Calu3 (cell line): Measurements from ENCODE around the gene AXIN2. TPM values are rescaled to one million over a fixed set of nuclear protein-coding genes. Genes with fewer than 3 reads are reported as not detected.
"Not testable (repeated sequence)": the region's sequence is repeated elsewhere in the genome, so short reads cannot be mapped to it uniquely, and the experiment has no call there.

Experiments
- BruUV-seq: library from RNA; stranded (reverse); fragments of 400-500 nt; replicated peaks from 2 replicates; lab custom pipeline; 2021; lab: Mats Ljungman, UMichigan
- CTCF ChIA-PET: fragments of 300-600 bp; sonication (Branson Sonifier 250); formaldehyde crosslinking; loops from one replicate; lab custom pipeline; 2022; ENCODE audit warnings: antibody characterized with exemption; lab: Charles Lee
- DNase-seq: peaks from one replicate; pipeline ENCODE4 v3.0.0; 2022
- H3K27ac Mint-ChIP-seq: one replicate; pipeline ENCODE4 v1.8.0; 2022; ENCODE audit warnings: mixed read lengths; ENCODE audit not compliant: unreplicated experiment
- H3K27me3 Mint-ChIP-seq: one replicate; pipeline ENCODE4 v1.8.0; 2022; ENCODE audit warnings: mixed read lengths; ENCODE audit not compliant: unreplicated experiment
- H3K36me3 Mint-ChIP-seq: one replicate; pipeline ENCODE4 v1.8.0; 2022; ENCODE audit warnings: mild to moderate bottlenecking, moderate library complexity, mixed read lengths; ENCODE audit not compliant: insufficient read depth, unreplicated experiment
- H3K4me1 Mint-ChIP-seq: one replicate; pipeline ENCODE4 v1.8.0; 2022; ENCODE audit warnings: mild to moderate bottlenecking, low read depth, mixed read lengths; ENCODE audit not compliant: unreplicated experiment
- H3K4me3 Mint-ChIP-seq: one replicate; pipeline ENCODE4 v1.8.0; 2022; ENCODE audit warnings: mild to moderate bottlenecking, low read depth, moderate library complexity, mixed read lengths; ENCODE audit not compliant: unreplicated experiment
- H3K9me3 Mint-ChIP-seq: one replicate; pipeline ENCODE4 v1.8.0; 2022; ENCODE audit warnings: low read depth, mixed read lengths; ENCODE audit not compliant: unreplicated experiment
- CTCF ChIP-seq: fragments of 200-600 bp; IDR thresholded peaks from one replicate; pipeline ENCODE4 v1.8.0; 2022; ENCODE audit warnings: antibody characterized with exemption; ENCODE audit not compliant: unreplicated experiment
- intact Hi-C: fragments of 100-400 bp; cut with micrococcal nuclease; formaldehyde crosslinking; loops from one replicate; pipeline ENCODE4 v1.10.0; 2022; ENCODE audit not compliant: unreplicated experiment
- total RNA-seq: library from RNA; stranded (reverse); gene quantifications from 2 replicates; pipeline ENCODE4 v1.2.3, GENCODE V29; 2022

Gene AXIN2
- total RNA-seq, 1 experiment from 2014 or later = 0.45 TPM

GRCh38 chr17:65527857-65528591 is 33.4 kb downstream of the AXIN2 start:
- CTCF ChIA-PET = no interaction called here
- Mint-ChIP-seq H3K27ac (no peak overlapping the region), H3K27me3 (no peaks in the 10 kb centered on the region), H3K36me3 (no peaks in the 10 kb centered on the region), H3K4me1 (no peaks in the 10 kb centered on the region), H3K9me3 (no peaks in the 10 kb centered on the region), H3K4me3 (no peak overlapping the region)
- intact Hi-C loops = no loop called here
- no peak for DNase-seq
- BruUV-seq = no TSS peak
- no peak for TF ChIP-seq CTCF

GRCh38 chr17:65527381-65527780 is 34.1 kb downstream of the AXIN2 start:
- Mint-ChIP-seq H3K36me3 (no peaks in the 10 kb centered on the region), H3K4me1 (no peaks in the 10 kb centered on the region), H3K4me3 (no peak overlapping the region), H3K27me3 (no peaks in the 10 kb centered on the region), H3K27ac (no peak overlapping the region), H3K9me3 (no peaks in the 10 kb centered on the region)
- DNase-seq = no peak
- no TSS peak for BruUV-seq
- TF ChIP-seq CTCF = no peak
- CTCF ChIA-PET = no interaction called here
- intact Hi-C loops = no loop called here

GRCh38 chr17:65526854-65527253 is 34.6 kb downstream of the AXIN2 start:
- H3K36me3 Mint-ChIP-seq, H3K4me3 Mint-ChIP-seq, DNase-seq, BruUV-seq, H3K9me3 Mint-ChIP-seq, CTCF ChIA-PET, H3K27me3 Mint-ChIP-seq, H3K27ac Mint-ChIP-seq, H3K4me1 Mint-ChIP-seq, intact Hi-C loops: not testable (repeated sequence)

- no peak overlapping the region for H3K4me3 Mint-ChIP-seq
- H3K27ac Mint-ChIP-seq = no peak overlapping the region
- no peak for DNase-seq
- no peaks in the 10 kb centered on the region for H3K4me1 Mint-ChIP-seq
- TF ChIP-seq CTCF = no peak
- CTCF ChIA-PET = interaction anchor here (0.6 kb wide), 1 partner anchor 308 kb away, joined by 3 read pairs; no protein-coding TSS in a partner anchor
- no TSS peak for BruUV-seq
- H3K27me3 Mint-ChIP-seq = no peaks in the 10 kb centered on the region
- no peaks in the 10 kb centered on the region for H3K9me3 Mint-ChIP-seq
- no peaks in the 10 kb centered on the region for H3K36me3 Mint-ChIP-seq
- intact Hi-C loops = no loop called here
Measured at GRCh38 chr17:65523853-65524664, 37.4 kb downstream of the AXIN2 start.
